ENCODE measurements around the gene ZBTB26. TPM values are rescaled to one million over a fixed set of nuclear protein-coding genes. Genes with fewer than 3 reads are reported as not detected.

Gene ZBTB26
- total RNA-seq, 4 donors from 2014 or later: 3.7 to 6.4 (median 4.8) TPM

GRCh38 chr9:122904823-122905710 is 26.2 kb downstream of the ZBTB26 start, which contains the start of gene RC3H2:
Gene RC3H2 (minus strand): TSS chr9:122905359. CDS start chr9:122897509, 7,850 bp downstream.
- Histone ChIP-seq H3K36me3 (peaks cover 5% of the 10 kb centered on the region), H3K27ac (peak within 1 kb of the TSS; percentile 98), H3K4me3 (peak within 1 kb of the TSS; percentile 81), H3K9me3 (no peaks in the 10 kb centered on the region), H3K4me1 (peaks cover 39% of the 10 kb centered on the region), H3K27me3 (no peaks in the 10 kb centered on the region)
- DNase-seq (ENCODE audit: low spot score in 2 of 2): peak; percentile 99 to 100
- TF ChIP-seq POLR2A (IDR thresholded peaks at IDR 0.05) (peak; percentile 47 to 92), POLR2AphosphoS5 (IDR thresholded peaks at IDR 0.05) (peak in 2 of 3 donors; percentile 54 to 91), EP300 (IDR thresholded peaks at IDR 0.05) (no peak)
- TF ChIP-seq, protein P1, sequence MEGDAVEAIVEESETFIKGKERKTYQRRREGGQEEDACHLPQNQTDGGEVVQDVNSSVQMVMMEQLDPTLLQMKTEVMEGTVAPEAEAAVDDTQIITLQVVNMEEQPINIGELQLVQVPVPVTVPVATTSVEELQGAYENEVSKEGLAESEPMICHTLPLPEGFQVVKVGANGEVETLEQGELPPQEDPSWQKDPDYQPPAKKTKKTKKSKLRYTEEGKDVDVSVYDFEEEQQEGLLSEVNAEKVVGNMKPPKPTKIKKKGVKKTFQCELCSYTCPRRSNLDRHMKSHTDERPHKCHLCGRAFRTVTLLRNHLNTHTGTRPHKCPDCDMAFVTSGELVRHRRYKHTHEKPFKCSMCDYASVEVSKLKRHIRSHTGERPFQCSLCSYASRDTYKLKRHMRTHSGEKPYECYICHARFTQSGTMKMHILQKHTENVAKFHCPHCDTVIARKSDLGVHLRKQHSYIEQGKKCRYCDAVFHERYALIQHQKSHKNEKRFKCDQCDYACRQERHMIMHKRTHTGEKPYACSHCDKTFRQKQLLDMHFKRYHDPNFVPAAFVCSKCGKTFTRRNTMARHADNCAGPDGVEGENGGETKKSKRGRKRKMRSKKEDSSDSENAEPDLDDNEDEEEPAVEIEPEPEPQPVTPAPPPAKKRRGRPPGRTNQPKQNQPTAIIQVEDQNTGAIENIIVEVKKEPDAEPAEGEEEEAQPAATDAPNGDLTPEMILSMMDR (IDR thresholded peaks at IDR 0.05): no peak
- 1% methylated on average over 38 of the region's 77 CpGs for WGBS

- no peak for TF ChIP-seq POLR2A (IDR thresholded peaks at IDR 0.05)
- no peak for TF ChIP-seq EP300 (IDR thresholded peaks at IDR 0.05)
- TF ChIP-seq, protein P1 (IDR thresholded peaks at IDR 0.05): no peak
- TF ChIP-seq POLR2AphosphoS5 (IDR thresholded peaks at IDR 0.05): no peak
- WGBS: 0% methylated on average over 8 of the region's 8 CpGs
- Histone ChIP-seq H3K27ac (peak overlapping the region; percentile 98), H3K4me1 (peaks cover 39% of the 10 kb centered on the region), H3K4me3 (peak overlapping the region; percentile 81), H3K36me3 (no peaks in the 10 kb centered on the region), H3K27me3 (no peaks in the 10 kb centered on the region), H3K9me3 (no peaks in the 10 kb centered on the region)
- DNase-seq (ENCODE audit: low spot score in 2 of 2): peak in 1 of 2 donors; percentile 65
Measured at GRCh38 chr9:122904466-122904822, 26.9 kb downstream of the ZBTB26 start.

DNA sequence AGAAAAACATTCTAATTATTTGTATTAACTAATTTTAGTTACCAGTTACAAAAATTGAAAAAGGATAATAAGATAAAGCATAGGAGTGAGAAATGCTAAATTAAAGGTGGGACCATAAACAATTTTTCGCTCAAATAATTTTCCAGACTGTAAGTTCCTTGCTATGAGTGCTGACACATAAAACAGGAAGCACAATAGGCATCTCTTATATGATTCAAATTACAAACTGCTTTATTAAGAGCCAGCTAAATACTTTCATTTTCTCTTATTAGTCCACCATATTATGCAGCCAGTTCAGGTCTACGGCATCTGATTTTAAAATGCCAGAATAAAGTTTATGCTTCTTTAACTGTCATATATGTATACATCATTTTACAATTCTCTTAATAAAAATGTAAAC is 30.5 kb downstream of the ZBTB26 start:
- H3K9me3 ChIP-seq: no peaks in the 10 kb centered on the region
- WGBS: 50% methylated on average over 2 of the region's 2 CpGs
- peaks cover 6% of the 10 kb centered on the region for H3K36me3 ChIP-seq
- no peaks in the 10 kb centered on the region for H3K27me3 ChIP-seq
- H3K4me3 ChIP-seq: no peak overlapping the region
- peaks cover 41% of the 10 kb centered on the region for H3K4me1 ChIP-seq
- H3K27ac ChIP-seq: no peak overlapping the region
- no peak for DNase-seq (ENCODE audit: low spot score in 2 of 2)
- TF ChIP-seq, protein P1 (IDR thresholded peaks at IDR 0.05): no peak
- TF ChIP-seq POLR2AphosphoS5 (IDR thresholded peaks at IDR 0.05): no peak
- no peak for TF ChIP-seq POLR2A (IDR thresholded peaks at IDR 0.05)
- no peak for TF ChIP-seq EP300 (IDR thresholded peaks at IDR 0.05)

DNA sequence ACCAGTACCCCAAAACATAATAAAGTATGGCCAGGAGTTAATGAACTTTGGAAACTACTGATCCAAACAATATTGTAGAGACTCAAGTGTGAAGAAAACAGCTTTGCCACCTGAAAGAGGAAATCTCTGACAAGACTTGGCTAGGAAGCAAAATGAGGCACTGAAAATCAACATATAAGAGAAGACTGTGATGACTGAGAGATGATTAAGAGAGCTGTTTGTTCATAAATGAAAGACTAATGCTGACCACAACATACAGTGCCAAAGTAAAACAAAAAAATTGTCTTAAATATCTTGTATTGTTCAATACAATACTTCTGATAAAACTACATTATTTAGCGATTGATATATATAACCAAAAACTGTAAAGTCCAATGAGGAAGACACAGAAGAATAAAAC is 33.3 kb downstream of the ZBTB26 start:
- no peak overlapping the region for H3K27ac ChIP-seq
- no peaks in the 10 kb centered on the region for H3K9me3 ChIP-seq
- H3K4me3 ChIP-seq: no peak overlapping the region
- DNase-seq (ENCODE audit: low spot score in 2 of 2): no peak
- no peaks in the 10 kb centered on the region for H3K27me3 ChIP-seq
- TF ChIP-seq POLR2A (IDR thresholded peaks at IDR 0.05): no peak
- no peak for TF ChIP-seq EP300 (IDR thresholded peaks at IDR 0.05)
- peaks cover 27% of the 10 kb centered on the region for H3K36me3 ChIP-seq
- peaks cover 22% of the 10 kb centered on the region for H3K4me1 ChIP-seq
- WGBS: 92% methylated on average over 1 of the region's 1 CpG

GRCh38 chr9:122888480-122888879 is 42.8 kb downstream of the ZBTB26 start:
- Histone ChIP-seq H3K4me3 (no peak overlapping the region), H3K27me3 (no peaks in the 10 kb centered on the region), H3K36me3 (peaks cover 76% of the 10 kb centered on the region)

More at GRCh38 chr9:122888480-122888879, 42.8 kb downstream of the ZBTB26 start:
- Histone ChIP-seq H3K4me1 (no peaks in the 10 kb centered on the region), H3K27ac (no peak overlapping the region), H3K9me3 (no peaks in the 10 kb centered on the region)
- no peak for DNase-seq (ENCODE audit: low spot score in 2 of 2)
- TF ChIP-seq EP300 (IDR thresholded peaks at IDR 0.05) (no peak), POLR2AphosphoS5 (IDR thresholded peaks at IDR 0.05) (no peak), POLR2A (IDR thresholded peaks at IDR 0.05) (no peak)
- TF ChIP-seq, protein P1 (IDR thresholded peaks at IDR 0.05): no peak
- 87% methylated on average over 3 of the region's 3 CpGs for WGBS

All from suprapubic skin (tissue), 4 donors.